Retinal pigment epithelial cell (primary cell): Measurements from ENCODE around the gene IGF2R.
"Not testable (repeated sequence)": the region's sequence is repeated elsewhere in the genome, so short reads cannot be mapped to it uniquely, and the experiment has no call there.

Experiments
- DNase-seq: peaks from one replicate; pipeline ENCODE4 v3.0.0-alpha.2; 2010; ENCODE audit warnings: low read depth
- H3K4me3 ChIP-seq: 2 replicates; pipeline ENCODE4 v1.5.1; 2011; ENCODE audit warnings: mild to moderate bottlenecking, low read length, control low read depth, moderate library complexity
- TF ChIP-seq, protein P1 (sequence below): conservative IDR thresholded peaks from 2 replicates; pipeline ENCODE4 v1.5.1; 2011; ENCODE audit warnings: low read depth, low read length, control low read depth, inconsistent platforms

Gene IGF2R

DNA sequence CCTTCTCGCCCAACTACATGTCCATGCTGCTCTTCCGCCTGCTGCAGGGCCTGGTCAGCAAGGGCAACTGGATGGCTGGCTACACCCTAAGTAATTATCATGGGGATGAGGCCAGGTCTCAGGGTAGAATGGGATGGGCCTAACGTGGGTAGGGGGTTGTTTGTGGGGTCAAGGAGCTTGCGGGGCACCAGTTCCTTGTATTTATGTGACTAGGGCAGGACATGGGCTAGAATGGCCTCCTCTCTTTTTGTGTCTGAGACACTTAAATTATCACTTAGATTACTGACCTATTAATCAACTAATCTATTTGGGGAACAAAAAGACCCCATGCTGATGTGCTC is 163.4 kb downstream of the IGF2R start:
- TF ChIP-seq, protein P1, sequence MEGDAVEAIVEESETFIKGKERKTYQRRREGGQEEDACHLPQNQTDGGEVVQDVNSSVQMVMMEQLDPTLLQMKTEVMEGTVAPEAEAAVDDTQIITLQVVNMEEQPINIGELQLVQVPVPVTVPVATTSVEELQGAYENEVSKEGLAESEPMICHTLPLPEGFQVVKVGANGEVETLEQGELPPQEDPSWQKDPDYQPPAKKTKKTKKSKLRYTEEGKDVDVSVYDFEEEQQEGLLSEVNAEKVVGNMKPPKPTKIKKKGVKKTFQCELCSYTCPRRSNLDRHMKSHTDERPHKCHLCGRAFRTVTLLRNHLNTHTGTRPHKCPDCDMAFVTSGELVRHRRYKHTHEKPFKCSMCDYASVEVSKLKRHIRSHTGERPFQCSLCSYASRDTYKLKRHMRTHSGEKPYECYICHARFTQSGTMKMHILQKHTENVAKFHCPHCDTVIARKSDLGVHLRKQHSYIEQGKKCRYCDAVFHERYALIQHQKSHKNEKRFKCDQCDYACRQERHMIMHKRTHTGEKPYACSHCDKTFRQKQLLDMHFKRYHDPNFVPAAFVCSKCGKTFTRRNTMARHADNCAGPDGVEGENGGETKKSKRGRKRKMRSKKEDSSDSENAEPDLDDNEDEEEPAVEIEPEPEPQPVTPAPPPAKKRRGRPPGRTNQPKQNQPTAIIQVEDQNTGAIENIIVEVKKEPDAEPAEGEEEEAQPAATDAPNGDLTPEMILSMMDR = no peak
- no peak for DNase-seq
- no peak overlapping the region for H3K4me3 ChIP-seq

DNA sequence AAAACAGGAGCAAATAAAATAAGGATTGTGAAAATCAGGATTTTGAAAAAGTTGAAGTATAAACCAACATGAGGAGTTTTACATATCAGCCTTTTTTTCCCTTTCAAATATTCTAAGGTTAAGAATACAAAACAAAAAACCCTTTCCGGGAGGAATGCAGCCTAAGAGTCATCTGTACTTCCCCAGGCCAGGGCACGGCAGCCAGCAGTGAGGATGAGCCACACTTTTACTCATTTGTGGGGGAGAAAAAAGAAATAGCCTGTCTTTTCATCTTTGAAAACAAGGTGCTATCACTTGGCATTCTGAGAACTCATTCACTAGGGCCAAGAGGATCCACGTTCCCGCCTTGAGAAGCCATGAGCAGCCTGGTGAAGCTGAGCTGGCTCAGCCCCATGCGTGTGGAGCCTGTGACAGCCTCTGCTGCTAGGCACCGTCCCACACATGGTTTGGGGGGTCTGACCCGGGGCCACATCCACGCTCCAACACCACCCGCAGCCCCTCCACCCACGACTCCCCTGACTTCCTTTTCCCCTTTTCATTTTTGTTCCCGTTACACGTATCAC is 164.0 kb downstream of the IGF2R start:
- no peak overlapping the region for H3K4me3 ChIP-seq
- TF ChIP-seq, protein P1 = no peak
- no peak for DNase-seq

DNA sequence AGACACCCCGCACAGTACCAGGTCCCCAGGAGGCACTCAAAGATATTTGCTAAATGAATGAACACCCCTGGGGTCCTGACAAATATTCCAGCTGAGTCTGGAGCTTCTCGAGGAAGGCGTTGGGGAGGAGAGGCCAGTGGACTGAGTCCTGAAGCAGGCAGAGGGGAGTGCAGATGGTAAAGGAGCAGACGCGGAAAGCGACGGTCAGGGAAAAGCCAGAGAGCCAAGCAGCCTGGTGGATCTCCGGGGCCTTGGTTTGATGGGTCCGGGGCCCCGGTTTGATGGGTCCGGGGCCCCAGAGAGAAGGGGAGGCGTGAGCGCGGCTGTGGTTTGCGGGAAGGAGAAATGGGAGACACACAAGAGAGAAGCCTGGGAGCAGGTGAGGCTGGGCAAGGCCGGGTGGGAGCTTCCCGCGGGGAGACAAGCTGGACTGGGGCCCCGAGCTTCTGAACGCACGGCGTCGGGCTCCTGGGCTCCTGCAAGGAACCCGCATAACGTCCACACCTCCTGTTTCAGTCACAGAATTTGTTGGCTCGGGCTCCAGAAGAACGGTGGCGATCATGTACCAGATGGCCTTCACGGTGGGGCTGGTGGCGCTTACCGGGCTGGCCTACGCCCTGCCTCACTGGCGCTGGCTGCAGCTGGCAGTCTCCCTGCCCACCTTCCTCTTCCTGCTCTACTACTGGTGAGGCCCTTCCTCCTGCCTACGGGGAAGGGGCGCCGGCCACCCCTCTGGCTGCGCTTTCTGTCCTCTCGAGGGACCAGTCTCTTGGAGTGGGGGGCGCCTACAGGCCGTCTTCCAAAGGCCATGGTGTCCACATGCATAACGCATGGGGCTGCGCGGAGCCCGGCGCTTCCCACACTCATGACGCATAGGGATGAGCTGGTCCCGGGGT is 164.8 kb downstream of the IGF2R start:
- TF ChIP-seq, protein P1 = no peak
- DNase-seq = no peak

DNA sequence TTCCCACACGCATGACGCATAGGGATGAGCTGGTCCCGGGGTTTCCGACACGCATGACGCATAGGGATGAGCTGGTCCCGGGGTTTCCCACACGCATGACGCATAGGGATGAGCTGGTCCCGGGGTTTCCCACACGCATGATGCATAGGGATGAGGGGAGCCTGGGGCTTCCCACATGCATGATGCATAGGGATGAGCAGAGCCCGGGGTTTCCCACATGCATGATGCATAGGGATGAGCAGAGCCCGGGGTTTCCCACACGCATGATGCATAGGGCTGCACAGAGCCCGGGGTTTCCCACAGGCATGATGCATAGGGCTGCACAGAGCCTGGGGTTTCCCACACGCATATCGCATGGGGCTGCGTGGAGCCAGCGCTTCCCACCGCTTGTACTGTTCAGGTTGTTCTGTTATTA is 165.5 kb downstream of the IGF2R start:
- DNase-seq, H3K4me3 ChIP-seq: not testable (repeated sequence)

More for the DNA sequence above, 164.8 kb downstream of the IGF2R start:
- H3K4me3 ChIP-seq = no peak overlapping the region

DNA sequence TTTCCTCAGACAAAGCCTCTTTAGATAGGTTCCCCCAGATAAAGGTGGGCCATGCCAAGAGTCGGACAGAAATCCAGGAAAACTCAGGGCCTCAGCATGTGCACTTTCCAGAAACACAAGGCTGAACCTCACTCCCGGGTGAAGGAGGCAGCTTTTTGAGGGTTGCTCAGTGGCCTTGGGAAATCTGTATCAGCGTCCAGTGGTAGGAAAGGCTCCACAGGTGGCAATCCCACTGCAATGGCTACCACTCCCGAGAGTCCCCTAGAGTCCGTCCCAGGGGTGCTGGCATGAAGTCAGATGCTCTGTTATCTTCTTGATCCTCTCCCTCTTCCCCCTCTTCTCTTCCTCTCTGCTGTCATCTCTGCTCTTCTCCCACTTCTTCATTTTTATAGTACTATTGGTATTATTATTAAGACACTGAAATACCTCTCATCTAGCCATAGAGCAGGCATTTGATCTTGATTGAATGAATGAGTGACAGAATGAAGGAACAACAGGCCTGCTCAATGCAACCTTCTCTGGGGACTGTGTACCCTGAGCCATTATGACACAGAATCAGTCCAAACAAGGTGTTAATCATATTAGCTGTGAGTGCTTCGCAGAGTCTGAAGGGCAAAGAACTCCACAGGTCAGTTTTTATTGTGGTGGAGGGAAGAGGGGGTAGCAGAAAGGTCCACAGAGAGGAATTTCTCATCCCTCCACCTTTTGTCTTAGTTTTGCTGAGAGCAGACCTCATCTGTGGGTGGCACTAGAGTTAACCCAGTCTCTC is 166.1 kb downstream of the IGF2R start:
- no peak for DNase-seq
- H3K4me3 ChIP-seq = no peak overlapping the region
- TF ChIP-seq, protein P1 = no peak

DNA sequence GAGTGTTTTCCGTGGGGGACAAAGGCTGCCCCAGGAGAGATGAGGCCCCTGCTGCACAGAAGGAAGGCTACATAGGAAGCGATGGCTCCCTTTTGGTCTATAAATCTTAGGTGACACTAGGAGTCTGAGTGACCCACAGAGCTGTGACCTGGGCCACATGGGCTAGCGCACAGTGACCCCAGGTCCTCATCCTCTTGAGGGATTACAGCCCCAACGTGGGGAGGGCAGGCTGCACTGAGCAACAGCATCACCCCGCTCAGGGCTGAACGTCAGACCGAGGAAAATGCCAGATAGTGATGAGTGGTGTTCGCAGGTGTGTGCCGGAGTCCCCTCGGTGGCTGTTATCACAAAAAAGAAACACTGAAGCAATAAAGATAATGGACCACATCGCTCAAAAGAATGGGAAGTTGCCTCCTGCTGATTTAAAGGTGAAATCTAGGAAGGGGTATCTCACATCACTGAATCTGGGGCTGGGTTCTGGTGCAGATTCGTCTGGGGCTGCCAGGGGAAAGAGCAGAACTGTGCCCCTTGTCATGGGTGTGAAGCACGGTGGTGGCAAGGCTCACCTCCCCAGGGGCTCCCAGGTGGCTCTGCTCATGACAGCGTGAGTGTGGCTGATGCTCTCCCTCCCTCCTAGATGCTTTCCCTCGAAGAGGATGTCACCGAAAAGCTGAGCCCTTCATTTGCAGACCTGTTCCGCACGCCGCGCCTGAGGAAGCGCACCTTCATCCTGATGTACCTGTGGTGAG is 167.2 kb downstream of the IGF2R start:
- DNase-seq = no peak
- no peak overlapping the region for H3K4me3 ChIP-seq
- TF ChIP-seq, protein P1 = no peak
